HG03571 (cell line): Measurements from ENCODE around the gene RPL23.

Experiments used
- ATAC-seq: cut with Tn5 transposase; IDR thresholded peaks from one replicate; pipeline ENCODE4 v1.9.1; 2021; ENCODE audit not compliant: unreplicated experiment

The RPL23 gene

DNA sequence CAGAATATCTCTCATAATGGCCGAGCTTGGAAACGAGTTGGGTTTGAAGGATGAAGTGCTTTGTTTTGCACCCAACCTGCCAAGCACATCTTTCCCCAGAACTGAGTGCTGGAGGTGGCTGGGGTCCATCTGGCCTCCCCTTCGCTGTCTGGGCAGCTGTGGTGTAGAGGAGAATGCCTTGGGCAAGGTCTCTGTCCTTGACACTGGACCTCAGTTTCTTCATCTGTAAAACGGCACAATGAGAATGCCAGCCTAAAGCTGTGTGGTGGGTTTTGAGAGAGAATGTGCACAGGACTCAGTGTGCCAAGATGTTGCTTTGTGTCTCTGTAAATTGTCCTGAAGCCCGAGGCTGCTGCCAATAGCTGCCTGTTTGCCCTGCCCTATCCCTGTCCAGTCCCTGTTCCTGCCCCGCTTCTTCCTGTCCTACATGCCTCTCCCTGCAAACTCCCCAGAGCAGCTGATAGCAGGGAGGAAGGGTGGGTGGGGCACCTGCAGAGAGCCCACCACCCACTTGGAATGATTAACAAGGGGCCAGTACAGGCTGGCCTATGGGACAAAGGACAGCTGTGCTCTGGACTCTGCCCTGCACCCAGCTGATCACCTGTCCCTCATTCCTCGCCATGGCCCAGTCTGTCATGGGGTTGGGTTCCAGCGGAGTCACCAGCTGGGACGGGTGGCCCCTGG lies 31.7 kb upstream of the RPL23 start:
- no peak for ATAC-seq

- ATAC-seq, result no peak
Observed at GRCh38 chr17:38883592-38884526, 30.3 kb upstream of the RPL23 start.

GRCh38 chr17:38882870-38883269 lies 29.3 kb upstream of the RPL23 start:
- no peak for ATAC-seq

DNA sequence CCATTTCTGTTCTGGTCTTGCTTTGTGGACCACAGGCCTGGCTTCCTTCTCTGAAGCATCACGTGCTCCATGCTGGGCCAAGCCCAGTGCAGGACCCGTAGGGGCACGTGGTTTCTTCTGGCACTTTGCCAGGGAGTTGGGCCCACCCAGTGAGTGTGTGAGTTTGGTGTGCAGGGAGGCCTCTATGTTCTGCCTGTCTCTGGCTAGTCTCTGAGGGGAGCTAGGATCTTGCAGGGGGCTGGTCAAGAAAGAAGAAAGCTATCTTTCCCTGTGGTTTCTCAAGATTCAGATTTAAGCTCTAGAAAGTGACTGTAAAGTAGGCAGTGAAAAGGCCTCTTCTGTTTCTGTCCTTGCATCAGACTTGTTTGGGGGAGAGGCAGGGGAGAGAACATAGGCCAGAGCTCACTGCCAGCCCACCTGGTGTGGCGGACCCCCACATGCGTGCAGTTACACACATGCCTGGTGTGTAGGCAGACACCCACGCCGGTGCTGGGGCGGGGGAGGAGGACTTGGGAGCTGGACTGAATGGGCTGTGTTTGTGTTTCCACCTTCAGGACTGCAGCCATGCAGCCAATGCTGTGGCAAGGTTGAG lies 28.2 kb upstream of the RPL23 start:
- ATAC-seq, result no peak

DNA sequence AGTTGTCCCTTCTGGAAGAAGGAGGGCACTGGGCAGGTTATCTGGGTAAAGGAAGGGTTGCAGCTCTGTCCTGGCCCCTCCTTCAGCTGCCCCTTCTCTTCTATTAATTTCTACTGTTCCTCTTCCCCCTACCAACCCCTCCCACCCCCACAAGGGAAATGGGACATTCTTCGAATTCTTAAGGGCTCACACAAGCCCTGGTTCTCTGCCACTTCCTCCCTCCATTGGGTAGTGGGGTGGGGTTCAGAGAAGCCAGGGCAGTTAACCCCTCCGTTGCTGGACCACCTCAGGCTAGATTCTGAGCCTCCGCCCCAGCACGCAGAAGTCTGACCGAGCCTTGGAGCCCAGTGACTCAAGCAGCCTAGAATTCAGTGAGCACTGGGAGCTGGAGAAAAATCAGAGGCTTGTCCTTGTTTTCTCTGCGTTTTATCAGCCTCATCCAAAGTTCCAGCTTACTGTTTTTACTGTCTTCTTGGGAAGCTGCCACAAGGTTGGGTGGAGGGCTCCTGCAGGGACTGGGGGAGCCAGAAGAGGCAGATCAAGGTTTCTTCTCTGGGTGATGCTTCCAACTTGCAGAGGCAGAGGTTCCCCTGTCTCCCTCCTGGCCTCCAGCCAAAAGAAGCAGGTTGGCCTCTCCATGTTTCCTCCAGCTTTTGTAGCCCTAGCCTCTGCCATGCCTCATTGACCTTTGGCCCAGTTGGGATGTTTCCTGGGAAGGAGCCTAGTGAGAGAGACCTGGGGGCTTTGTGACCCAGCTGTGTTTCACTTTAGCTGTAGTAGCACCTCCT lies 26.6 kb upstream of the RPL23 start:
- ATAC-seq, result no peak

DNA sequence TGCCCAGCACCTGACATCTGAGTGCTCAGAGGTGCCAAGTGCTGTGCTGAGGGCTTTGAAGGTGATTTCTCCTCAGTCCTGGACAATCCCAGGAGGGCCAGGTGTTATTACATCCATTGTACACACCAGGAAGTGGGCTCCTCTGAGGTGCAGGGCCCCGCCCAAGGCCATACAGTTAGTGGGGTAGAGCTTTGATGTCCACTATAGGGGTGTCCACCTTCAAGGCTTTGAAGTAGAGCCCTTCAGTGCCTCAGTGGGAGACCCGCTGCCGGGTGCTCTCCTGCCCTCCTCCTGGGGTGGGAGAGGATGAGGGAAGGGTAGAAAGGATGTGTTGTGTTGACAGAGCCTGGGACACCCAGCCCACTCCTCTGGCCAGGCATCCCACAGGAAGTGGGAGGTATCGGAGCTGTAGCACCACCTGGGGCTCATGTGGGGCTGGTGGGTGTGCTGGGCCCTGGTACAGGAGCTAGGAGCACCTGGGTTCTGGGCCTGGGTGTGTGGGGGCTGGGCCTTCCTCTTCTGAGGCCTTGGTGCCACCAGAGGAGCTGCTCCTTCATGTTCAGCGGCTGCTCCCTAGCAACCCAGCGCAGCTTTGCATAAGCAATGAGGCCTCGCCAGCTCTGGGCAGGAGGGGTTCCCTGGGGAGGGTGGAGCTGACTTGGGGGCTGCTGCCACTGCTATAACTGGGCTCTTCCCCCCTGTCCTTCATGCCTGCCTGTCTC lies 23.8 kb upstream of the RPL23 start:
- no peak for ATAC-seq

DNA sequence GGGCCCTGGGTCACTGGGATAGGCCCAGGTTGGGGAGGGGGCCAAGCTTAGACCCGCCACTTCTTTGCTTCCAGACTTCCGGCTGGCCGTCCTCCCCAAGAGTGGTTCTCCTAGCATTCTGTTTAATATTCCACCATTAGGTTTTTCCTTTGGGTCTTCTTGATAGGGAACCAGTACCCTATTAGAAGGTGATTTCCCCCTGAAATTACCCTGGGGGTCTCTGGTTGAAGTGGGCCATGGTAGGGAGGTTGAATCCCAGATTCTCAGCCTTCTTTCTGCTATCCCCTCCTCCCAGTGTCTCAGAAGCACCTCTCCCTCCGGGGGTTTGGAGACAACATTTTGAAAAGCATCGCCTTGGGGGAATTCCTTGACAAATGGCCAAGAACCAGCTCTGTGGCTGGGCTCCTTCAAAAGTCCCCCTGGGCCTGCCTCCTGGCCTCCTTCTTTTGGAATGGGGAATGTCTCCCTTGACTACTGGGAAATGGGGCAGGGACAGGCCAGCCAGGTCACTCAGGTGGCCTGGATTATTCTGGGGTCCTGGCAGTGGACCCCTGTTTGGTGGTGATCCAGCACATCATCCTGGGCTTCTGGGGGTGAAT lies 22.1 kb upstream of the RPL23 start:
- ATAC-seq, result no peak

DNA sequence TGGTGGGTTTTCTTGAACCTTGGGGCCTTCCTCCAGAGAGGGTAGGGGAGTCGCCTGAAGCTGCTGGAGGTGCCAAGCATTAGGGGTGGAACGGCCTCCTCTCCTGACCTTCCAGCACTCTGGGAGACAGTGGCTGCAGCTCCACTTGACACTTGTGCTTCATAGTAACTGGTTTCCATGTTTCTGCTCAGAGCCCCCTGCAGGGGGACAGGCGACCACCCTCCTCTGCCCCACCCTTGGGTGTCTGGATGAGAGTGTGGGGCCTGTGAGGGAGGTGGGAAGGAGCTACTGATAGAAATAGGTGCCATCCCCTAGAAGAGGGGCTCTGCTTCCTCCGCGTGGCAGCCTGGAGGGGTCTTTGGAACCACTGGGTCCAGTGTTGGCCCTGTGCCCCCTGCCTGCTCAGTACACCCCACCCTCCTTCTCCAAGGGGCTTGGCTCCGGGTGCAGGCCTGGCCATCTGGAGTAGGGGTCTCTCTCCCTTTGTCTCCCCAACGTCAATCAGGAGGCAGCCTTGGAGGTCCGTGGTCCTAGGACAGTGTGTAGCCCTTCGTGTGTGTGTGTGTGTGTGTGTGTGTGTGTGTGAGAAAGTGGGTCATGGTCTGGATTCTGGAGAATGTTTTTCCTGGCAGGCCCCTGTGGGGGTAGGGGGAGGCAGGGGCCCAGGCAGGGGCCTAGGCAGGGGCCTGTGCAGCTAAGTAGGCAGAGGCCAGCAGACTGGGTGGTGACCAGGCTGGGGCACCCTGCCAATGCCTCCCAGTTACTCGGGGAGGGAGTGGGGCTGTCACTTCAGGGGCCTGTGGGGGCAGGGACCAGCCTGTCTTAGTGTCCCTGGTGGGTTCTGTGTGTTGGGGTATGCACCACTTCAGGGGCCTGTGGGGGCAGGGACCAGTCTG lies 21.2 kb upstream of the RPL23 start:
- no peak for ATAC-seq

DNA sequence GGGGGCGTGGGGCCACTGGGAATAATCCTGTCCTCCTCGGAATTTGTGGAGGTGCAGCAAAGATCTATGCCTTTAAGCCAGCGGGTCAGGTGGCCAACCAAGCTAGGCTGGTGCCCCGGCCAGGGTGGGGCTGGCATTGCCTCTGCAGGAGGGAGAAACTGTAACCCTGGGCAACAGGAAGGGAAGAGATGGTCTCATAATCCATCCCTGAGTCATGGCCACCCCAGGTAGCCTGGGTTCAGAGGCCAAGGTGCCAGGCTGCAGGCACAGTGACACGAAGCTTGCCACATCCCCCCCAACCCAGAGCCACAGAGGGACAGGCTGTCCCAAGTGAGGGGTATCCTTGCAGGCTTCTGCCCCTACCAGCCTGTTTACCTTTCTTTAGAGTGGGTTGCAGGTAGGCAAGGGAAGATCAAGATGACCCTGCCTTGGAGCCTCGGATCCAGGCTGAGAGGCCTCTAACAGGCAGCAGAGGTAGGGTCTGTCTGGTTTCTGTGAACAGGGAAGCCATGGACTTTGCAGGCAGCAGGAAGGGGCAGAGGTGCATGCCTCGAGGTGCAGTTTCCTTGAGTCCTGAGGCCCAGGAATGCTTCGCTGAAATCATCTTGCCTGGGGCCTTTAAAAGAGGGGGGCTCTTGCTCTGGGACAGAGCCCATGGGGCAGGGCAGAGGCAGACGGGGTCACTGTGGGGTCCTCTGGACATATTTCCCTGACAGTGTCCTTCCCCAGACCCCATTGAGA lies 20.3 kb upstream of the RPL23 start:
- ATAC-seq, result no peak

GRCh38 chr17:38872671-38873385 lies 19.3 kb upstream of the RPL23 start:
- ATAC-seq, result no peak

GRCh38 chr17:38872027-38872511 lies 18.5 kb upstream of the RPL23 start:
- ATAC-seq, result no peak

GRCh38 chr17:38871247-38872015 lies 17.9 kb upstream of the RPL23 start:
- ATAC-seq, result no peak

GRCh38 chr17:38870259-38871165 lies 17.0 kb upstream of the RPL23 start:
- ATAC-seq, result no peak

DNA sequence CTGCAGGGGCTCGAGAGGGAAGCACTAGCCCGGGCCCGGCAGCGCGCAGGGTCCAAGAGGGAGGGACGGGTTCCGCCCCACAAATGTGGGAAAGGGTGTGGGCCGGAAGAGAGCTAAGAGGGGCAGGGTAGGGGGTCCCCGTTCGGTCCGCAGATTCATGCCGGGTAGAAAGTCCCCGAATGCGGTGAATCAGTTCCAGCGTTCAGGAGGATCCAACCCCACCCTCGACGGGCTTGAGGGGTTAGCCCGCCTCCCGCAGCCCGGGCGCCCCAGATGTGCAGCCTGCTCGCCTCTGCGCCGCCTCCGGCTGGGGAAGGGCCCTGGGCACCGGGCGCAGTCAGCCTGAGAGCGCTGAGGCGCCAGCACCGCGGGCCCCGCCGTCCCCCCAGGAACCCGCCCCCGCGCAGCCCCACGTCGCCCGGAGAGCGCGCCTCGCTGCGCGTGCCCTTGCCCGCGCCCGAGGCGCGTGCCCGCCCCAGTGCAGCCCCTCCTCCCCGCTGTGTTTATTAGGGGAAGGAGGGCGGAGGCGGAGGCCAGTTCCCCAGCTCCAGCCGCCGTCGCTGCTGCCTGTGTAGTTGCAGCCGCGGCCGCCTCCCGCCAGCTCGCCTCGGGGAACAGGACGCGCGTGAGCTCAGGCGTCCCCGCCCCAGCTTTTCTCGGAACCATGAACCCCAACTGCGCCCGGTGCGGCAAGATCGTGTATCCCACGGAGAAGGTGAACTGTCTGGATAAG lies 16.2 kb upstream of the RPL23 start, which contains the start of gene LASP1:
Gene LASP1, plus strand, starts transcription at position 533 of the 733 bp plus-strand sequence. Its CDS starts 132 bp downstream, at position 665.
- peak; percentile 29 for ATAC-seq
